OCI-LY7 (cell line): ENCODE measurements around the gene WDR82. TPM values are rescaled to one million over a fixed set of nuclear protein-coding genes. Genes with fewer than 3 reads are reported as not detected.

ENCODE experiments used
- BruUV-seq: library from RNA; stranded (reverse); fragments of 400-500 nt; replicated peaks from 2 replicates; lab custom pipeline; 2021; lab: Mats Ljungman, UMichigan
- CTCF ChIA-PET: fragments of 300-600 bp; sonication (Branson Sonifier 250); formaldehyde crosslinking; loops from one replicate; lab custom pipeline; 2022; ENCODE audit warnings: antibody characterized with exemption; ENCODE audit not compliant: unreplicated experiment; lab: Charles Lee
- POLR2A ChIA-PET: fragments of 300-600 bp; sonication (Branson Sonifier 250); formaldehyde crosslinking; loops from one replicate; lab custom pipeline; 2022; ENCODE audit warnings: antibody characterized with exemption; lab: Charles Lee
- DNase-seq: peaks from one replicate; pipeline ENCODE4 v3.0.0-alpha.2; 2015; ENCODE audit warnings: low spot score
- H2AFZ ChIP-seq: fragments of 200-600 bp; sonication (generic), shearing (Covaris generic); 2 replicates; pipeline ENCODE4 v1.6.1; 2014; ENCODE audit warnings: mild to moderate bottlenecking, antibody characterized with exemption, low read length, moderate library complexity
- H3K27ac ChIP-seq: fragments of 200-600 bp; sonication (generic); 2 replicates; pipeline ENCODE4 v1.5.1; 2014; ENCODE audit warnings: mixed run types, low read depth, mild to moderate bottlenecking, moderate library complexity, low read length, inconsistent platforms; ENCODE audit not compliant: poor library complexity, severe bottlenecking
- H3K36me3 ChIP-seq: fragments of 200-600 bp; sonication (generic); 2 replicates; pipeline ENCODE4 v1.6.1; 2014; ENCODE audit warnings: mild to moderate bottlenecking, antibody characterized with exemption, low read length, moderate library complexity, mixed read lengths; ENCODE audit not compliant: insufficient read depth
- H3K4me1 ChIP-seq: fragments of 200-600 bp; sonication (generic); 2 replicates; pipeline ENCODE4 v1.5.1; 2014; ENCODE audit warnings: mild to moderate bottlenecking, low read length; ENCODE audit not compliant: insufficient read depth, poor library complexity, severe bottlenecking
- H3K4me2 ChIP-seq: fragments of 200-600 bp; sonication (generic); 2 replicates; pipeline ENCODE4 v1.6.1; 2014; ENCODE audit warnings: mild to moderate bottlenecking, low read length
- H3K4me3 ChIP-seq: fragments of 200-600 bp; sonication (generic); 2 replicates; pipeline ENCODE4 v1.5.1; 2014; ENCODE audit warnings: mild to moderate bottlenecking, low read depth, low read length; ENCODE audit not compliant: poor library complexity, severe bottlenecking
- H3K79me2 ChIP-seq: fragments of 200-600 bp; sonication (generic); 2 replicates; pipeline ENCODE4 v1.6.1; 2016; ENCODE audit warnings: low read depth, mild to moderate bottlenecking, low read length, moderate library complexity, mixed read lengths; ENCODE audit not compliant: insufficient read depth
- H3K9me2 ChIP-seq: fragments of 200-600 bp; sonication (generic); 2 replicates; pipeline ENCODE4 v1.6.1; 2016; ENCODE audit warnings: mild to moderate bottlenecking, low read length, mixed read lengths; ENCODE audit not compliant: insufficient read depth
- H3K9me3 ChIP-seq: fragments of 200-600 bp; sonication (generic); 2 replicates; pipeline ENCODE4 v1.6.1; 2014; ENCODE audit warnings: mild to moderate bottlenecking, mixed run types, low read length, mixed read lengths
- H4K20me1 ChIP-seq: fragments of 200-600 bp; sonication (generic); 2 replicates; pipeline ENCODE4 v1.6.1; 2014; ENCODE audit warnings: mild to moderate bottlenecking, antibody characterized with exemption, low read length, moderate library complexity, mixed read lengths; ENCODE audit not compliant: insufficient read depth
- EZH2phosphoT487 ChIP-seq: fragments of 200-600 bp; sonication (generic); IDR thresholded peaks from 2 replicates; pipeline ENCODE4 v1.6.1; 2018; ENCODE audit warnings: low read depth, borderline replicate concordance, mild to moderate bottlenecking, mixed run types, antibody characterized with exemption, low read length, moderate library complexity, mixed read lengths
- intact Hi-C: fragments of 100-400 bp; cut with micrococcal nuclease; formaldehyde crosslinking; loops from one replicate; pipeline ENCODE4 v1.10.0; 2022; ENCODE audit not compliant: unreplicated experiment
- total RNA-seq, 2 experiments: library from RNA; depleted of rRNA in 1 of 2; stranded (reverse); fragments of >200 nt in 1 of 2; shearing (Covaris generic) in 1 of 2; gene quantifications; 2 replicates each; pipeline ENCODE4 v1.2.3, GENCODE V29; 2014 to 2022
- TF ChIP-seq, protein P1 (sequence below): fragments of 200-600 bp; sonication (generic); conservative IDR thresholded peaks from 2 replicates; pipeline ENCODE4 v1.5.1; 2014; ENCODE audit warnings: mild to moderate bottlenecking, antibody characterized with exemption, low read length, moderate library complexity, mixed read lengths

Gene WDR82
- total RNA-seq, 2 experiments from 2014 or later, result 38.5 to 67.9 TPM

DNA sequence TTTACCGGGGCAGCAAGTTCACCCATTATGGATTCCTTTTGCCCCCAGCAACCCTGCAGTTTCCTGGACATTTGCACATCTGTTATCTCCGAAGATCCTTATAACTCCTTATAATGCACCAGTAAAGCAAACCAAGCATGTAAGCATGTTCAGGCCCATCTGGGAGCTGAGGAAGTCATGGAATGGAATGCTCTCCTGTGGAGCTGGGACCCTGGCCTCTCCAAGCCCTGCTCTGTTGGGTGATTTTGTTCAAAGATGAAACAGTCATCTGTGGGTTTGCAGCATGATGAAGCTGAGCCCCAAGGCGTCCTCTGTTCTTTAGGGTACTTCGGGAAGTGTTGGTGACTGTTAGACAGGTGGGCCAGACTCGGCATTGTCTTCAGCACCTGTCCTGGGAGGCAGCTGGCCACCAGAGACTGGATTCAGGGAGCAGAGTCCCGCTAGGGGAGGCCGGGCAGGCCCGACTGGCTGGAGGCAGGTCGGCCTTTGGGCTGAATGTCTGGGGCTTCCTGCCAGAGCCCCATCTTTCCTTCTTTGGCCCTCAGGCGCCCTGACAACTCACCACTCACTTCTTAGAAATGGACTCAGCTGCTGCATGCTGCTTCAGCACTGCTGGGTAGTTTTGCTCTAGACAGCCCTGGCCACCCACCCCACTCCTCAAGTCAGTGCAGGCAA, 41.6 kb upstream of the WDR82 start:
- TF ChIP-seq, protein P1, sequence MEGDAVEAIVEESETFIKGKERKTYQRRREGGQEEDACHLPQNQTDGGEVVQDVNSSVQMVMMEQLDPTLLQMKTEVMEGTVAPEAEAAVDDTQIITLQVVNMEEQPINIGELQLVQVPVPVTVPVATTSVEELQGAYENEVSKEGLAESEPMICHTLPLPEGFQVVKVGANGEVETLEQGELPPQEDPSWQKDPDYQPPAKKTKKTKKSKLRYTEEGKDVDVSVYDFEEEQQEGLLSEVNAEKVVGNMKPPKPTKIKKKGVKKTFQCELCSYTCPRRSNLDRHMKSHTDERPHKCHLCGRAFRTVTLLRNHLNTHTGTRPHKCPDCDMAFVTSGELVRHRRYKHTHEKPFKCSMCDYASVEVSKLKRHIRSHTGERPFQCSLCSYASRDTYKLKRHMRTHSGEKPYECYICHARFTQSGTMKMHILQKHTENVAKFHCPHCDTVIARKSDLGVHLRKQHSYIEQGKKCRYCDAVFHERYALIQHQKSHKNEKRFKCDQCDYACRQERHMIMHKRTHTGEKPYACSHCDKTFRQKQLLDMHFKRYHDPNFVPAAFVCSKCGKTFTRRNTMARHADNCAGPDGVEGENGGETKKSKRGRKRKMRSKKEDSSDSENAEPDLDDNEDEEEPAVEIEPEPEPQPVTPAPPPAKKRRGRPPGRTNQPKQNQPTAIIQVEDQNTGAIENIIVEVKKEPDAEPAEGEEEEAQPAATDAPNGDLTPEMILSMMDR, result no peak
- Histone ChIP-seq H3K4me1 (peaks cover 12% of the 10 kb centered on the region), H3K27ac (no peak overlapping the region), H3K9me3 (no peaks in the 10 kb centered on the region), H4K20me1 (no peaks in the 10 kb centered on the region; the same call in 1 of the 2 replicates), H3K36me3 (no peaks in the 10 kb centered on the region), H3K4me3 (no peak overlapping the region), H3K9me2 (no peaks in the 10 kb centered on the region), H3K79me2 (no peaks in the 10 kb centered on the region), H2AFZ (no peak overlapping the region), H3K4me2 (no peak overlapping the region)
- ChIA-PET CTCF (no interaction called here), POLR2A (interaction anchor here (0.9 kb wide), 1 partner anchor 19 kb away, joined by 3 read pairs; no protein-coding TSS in a partner anchor)
- intact Hi-C loops, result no loop called here
- DNase-seq, result no peak
- no TSS peak for BruUV-seq

DNA sequence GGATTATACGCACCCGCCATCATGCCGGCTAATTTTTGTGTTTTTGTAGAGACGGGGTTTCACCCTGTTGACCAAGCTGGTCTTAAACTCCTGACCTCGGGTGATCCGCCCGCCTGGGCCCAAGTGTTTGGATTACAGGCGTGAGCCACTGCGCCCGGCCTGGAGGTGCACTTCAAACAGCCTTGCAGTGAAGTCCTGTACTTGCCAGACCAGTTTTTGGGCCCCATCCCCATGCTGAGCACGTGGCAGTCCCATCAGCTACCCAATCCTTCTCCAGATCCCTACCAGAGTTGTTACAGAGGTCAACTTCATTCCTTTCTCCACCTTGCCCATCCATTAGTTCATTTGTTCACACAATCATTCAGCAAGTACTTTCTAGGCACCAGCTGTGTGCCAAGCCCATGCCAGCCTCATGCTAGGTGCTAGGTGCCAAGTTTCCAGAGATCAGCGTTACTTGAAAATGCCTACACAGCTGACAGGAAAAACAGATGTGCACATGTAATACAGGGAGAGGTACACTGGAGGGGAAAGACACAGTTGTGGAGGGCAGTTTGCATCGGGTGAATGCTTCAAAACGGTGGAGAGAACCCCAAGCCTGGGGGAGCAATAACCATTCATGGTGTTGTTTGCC, 39.9 kb upstream of the WDR82 start:
- no peaks in the 10 kb centered on the region for H3K9me2 ChIP-seq
- H3K9me3 ChIP-seq, result no peaks in the 10 kb centered on the region
- intact Hi-C loops, result no loop called here
- CTCF ChIA-PET, result interaction anchor here (0.6 kb wide), 1 partner anchor 93 kb away, joined by 3 read pairs; the partner anchor contains the start of gene TLR9
- no peak overlapping the region for H3K4me3 ChIP-seq
- no peak overlapping the region for H2AFZ ChIP-seq
- 0 out of 2 replicates have a peak overlapping the region, but pooled peaks have one; percentile 76 for H3K4me2 ChIP-seq
- H3K36me3 ChIP-seq, result no peaks in the 10 kb centered on the region
- TF ChIP-seq, protein P1, result no peak
- TF ChIP-seq EZH2phosphoT487, result no peak
- H4K20me1 ChIP-seq, result no peaks in the 10 kb centered on the region; the same call in 1 of the 2 replicates
- no TSS peak for BruUV-seq
- H3K4me1 ChIP-seq, result peaks cover 24% of the 10 kb centered on the region
- no peaks in the 10 kb centered on the region for H3K79me2 ChIP-seq
- DNase-seq, result no peak
- no peak overlapping the region for H3K27ac ChIP-seq
- POLR2A ChIA-PET, result no interaction called here
